Keratinocyte (primary cell): ENCODE data around the gene KANTR.

Experiments used
- EZH2 ChIP-seq: IDR thresholded peaks from one replicate; pipeline ENCODE4 v1.6.1; 2012; ENCODE audit warnings: inconsistent platforms, mild to moderate bottlenecking, low read length, moderate library complexity
- TF ChIP-seq, protein P1 (sequence below), 3 experiments: IDR thresholded peaks in 1 of 3; conservative IDR thresholded peaks in 1 of 3; optimal IDR thresholded peaks in 1 of 3; 2 replicates in 2 of 3; 3 replicates in 1 of 3; pipeline versions ENCODE3 to v1.5.1; 2011; ENCODE audit warnings: low read length in 3 of 3, mild to moderate bottlenecking in 3 of 3, moderate library complexity in 2 of 3, control low read depth in 1 of 3, inconsistent platforms in 1 of 3; ENCODE audit not compliant: insufficient read depth in 2 of 3; ENCODE audit errors: extremely low read depth in 1 of 3

GRCh38 chrX:53084043-53084570 is 9.8 kb upstream of the KANTR start:
- no peak for TF ChIP-seq EZH2
- TF ChIP-seq, protein P1, sequence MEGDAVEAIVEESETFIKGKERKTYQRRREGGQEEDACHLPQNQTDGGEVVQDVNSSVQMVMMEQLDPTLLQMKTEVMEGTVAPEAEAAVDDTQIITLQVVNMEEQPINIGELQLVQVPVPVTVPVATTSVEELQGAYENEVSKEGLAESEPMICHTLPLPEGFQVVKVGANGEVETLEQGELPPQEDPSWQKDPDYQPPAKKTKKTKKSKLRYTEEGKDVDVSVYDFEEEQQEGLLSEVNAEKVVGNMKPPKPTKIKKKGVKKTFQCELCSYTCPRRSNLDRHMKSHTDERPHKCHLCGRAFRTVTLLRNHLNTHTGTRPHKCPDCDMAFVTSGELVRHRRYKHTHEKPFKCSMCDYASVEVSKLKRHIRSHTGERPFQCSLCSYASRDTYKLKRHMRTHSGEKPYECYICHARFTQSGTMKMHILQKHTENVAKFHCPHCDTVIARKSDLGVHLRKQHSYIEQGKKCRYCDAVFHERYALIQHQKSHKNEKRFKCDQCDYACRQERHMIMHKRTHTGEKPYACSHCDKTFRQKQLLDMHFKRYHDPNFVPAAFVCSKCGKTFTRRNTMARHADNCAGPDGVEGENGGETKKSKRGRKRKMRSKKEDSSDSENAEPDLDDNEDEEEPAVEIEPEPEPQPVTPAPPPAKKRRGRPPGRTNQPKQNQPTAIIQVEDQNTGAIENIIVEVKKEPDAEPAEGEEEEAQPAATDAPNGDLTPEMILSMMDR (optimal IDR thresholded peaks at IDR 0.05 in 1 of 3, IDR thresholded peaks at IDR 0.05 in 1 of 3, conservative IDR thresholded peaks at IDR 0.05 in 1 of 3; ENCODE audit: extremely low read depth in 1 of 3, insufficient read depth in 2 of 3, low read length in 3 of 3) = no peak
